Measurements from ENCODE around the gene SLC39A5. TPM values are rescaled to one million over a fixed set of nuclear protein-coding genes. Genes with fewer than 3 reads are reported as not detected.

SLC39A5 gene
- polyA plus RNA-seq, 2 donors = 0.09 to 0.29 TPM

- Histone ChIP-seq H3K27ac (ENCODE audit: low read depth in 2 of 2, low read length in 1 of 2) (no peak overlapping the region), H3K27me3 (ENCODE audit: control insufficient read depth in 1 of 2, insufficient read depth in 2 of 2, low read length in 2 of 2) (no peaks in the 10 kb centered on the region), H3K36me3 (ENCODE audit: control insufficient read depth in 2 of 2, insufficient read depth in 2 of 2, low read length in 1 of 2) (peaks cover 14 to 33% of the 10 kb centered on the region in 2 donors), H3K9me3 (ENCODE audit: control insufficient read depth in 2 of 2, insufficient read depth in 1 of 2, low read depth in 1 of 2, low read length in 1 of 2) (no peaks in the 10 kb centered on the region), H3K4me3 (ENCODE audit: low read depth in 1 of 2, low read length in 2 of 2) (no peak overlapping the region), H3K4me1 (ENCODE audit: control insufficient read depth in 2 of 2, insufficient read depth in 2 of 2, low read length in 1 of 2) (no peaks in the 10 kb centered on the region)
- WGBS, 2 donors = 88 to 89% methylated on average over 6 of the region's 6 CpGs
These were observed 21.8 kb upstream of the SLC39A5 start for GRCh38 chr12:56208006-56208405.

- Histone ChIP-seq H3K9me3 (ENCODE audit: control insufficient read depth in 2 of 2, insufficient read depth in 1 of 2, low read depth in 1 of 2, low read length in 1 of 2) (no peaks in the 10 kb centered on the region), H3K4me3 (ENCODE audit: low read depth in 1 of 2, low read length in 2 of 2) (no peak overlapping the region), H3K4me1 (ENCODE audit: control insufficient read depth in 2 of 2, insufficient read depth in 2 of 2, low read length in 1 of 2) (no peaks in the 10 kb centered on the region), H3K36me3 (ENCODE audit: control insufficient read depth in 2 of 2, insufficient read depth in 2 of 2, low read length in 1 of 2) (peaks cover 9 to 32% of the 10 kb centered on the region in 2 donors), H3K27ac (ENCODE audit: low read depth in 2 of 2, low read length in 1 of 2) (no peak overlapping the region), H3K27me3 (ENCODE audit: control insufficient read depth in 1 of 2, insufficient read depth in 2 of 2, low read length in 2 of 2) (no peaks in the 10 kb centered on the region)
- 63 to 93% methylated on average over 1 of the region's 1 CpG for WGBS, 2 donors
These were observed 17.5 kb upstream of the SLC39A5 start for GRCh38 chr12:56212361-56212760.

- 86 to 87% methylated on average over 5 of the region's 5 CpGs for WGBS, 2 donors
- Histone ChIP-seq H3K9me3 (ENCODE audit: control insufficient read depth in 2 of 2, insufficient read depth in 1 of 2, low read depth in 1 of 2, low read length in 1 of 2) (no peaks in the 10 kb centered on the region), H3K27ac (ENCODE audit: low read depth in 2 of 2, low read length in 1 of 2) (no peak overlapping the region), H3K27me3 (ENCODE audit: control insufficient read depth in 1 of 2, insufficient read depth in 2 of 2, low read length in 2 of 2) (no peaks in the 10 kb centered on the region), H3K4me3 (ENCODE audit: low read depth in 1 of 2, low read length in 2 of 2) (no peak overlapping the region), H3K36me3 (ENCODE audit: control insufficient read depth in 2 of 2, insufficient read depth in 2 of 2, low read length in 1 of 2) (peaks cover 4 to 24% of the 10 kb centered on the region in 2 donors), H3K4me1 (ENCODE audit: control insufficient read depth in 2 of 2, insufficient read depth in 2 of 2, low read length in 1 of 2) (no peaks in the 10 kb centered on the region)
These were observed 16.0 kb upstream of the SLC39A5 start for GRCh38 chr12:56213878-56214277.

GRCh38 chr12:56216461-56216860 lies 13.4 kb upstream of the SLC39A5 start:
- no peak overlapping the region for H3K4me3 ChIP-seq (ENCODE audit: low read depth in 1 of 2, low read length in 2 of 2)
- H3K36me3 ChIP-seq (ENCODE audit: control insufficient read depth in 2 of 2, insufficient read depth in 2 of 2, low read length in 1 of 2) = peaks cover 0 to 19% of the 10 kb centered on the region in 2 donors
- no peaks in the 10 kb centered on the region for H3K4me1 ChIP-seq (ENCODE audit: control insufficient read depth in 2 of 2, insufficient read depth in 2 of 2, low read length in 1 of 2)
- 80 to 85% methylated on average over 3 of the region's 3 CpGs for WGBS, 2 donors
- H3K9me3 ChIP-seq (ENCODE audit: control insufficient read depth in 2 of 2, insufficient read depth in 1 of 2, low read depth in 1 of 2, low read length in 1 of 2) = no peaks in the 10 kb centered on the region
- no peaks in the 10 kb centered on the region for H3K27me3 ChIP-seq (ENCODE audit: control insufficient read depth in 1 of 2, insufficient read depth in 2 of 2, low read length in 2 of 2)
- no peak overlapping the region for H3K27ac ChIP-seq (ENCODE audit: low read depth in 2 of 2, low read length in 1 of 2)

- Histone ChIP-seq H3K4me1 (ENCODE audit: control insufficient read depth in 2 of 2, insufficient read depth in 2 of 2, low read length in 1 of 2) (peaks cover 0 to 3% of the 10 kb centered on the region in 2 donors), H3K27me3 (ENCODE audit: control insufficient read depth in 1 of 2, insufficient read depth in 2 of 2, low read length in 2 of 2) (no peaks in the 10 kb centered on the region), H3K9me3 (ENCODE audit: control insufficient read depth in 2 of 2, insufficient read depth in 1 of 2, low read depth in 1 of 2, low read length in 1 of 2) (no peaks in the 10 kb centered on the region), H3K36me3 (ENCODE audit: control insufficient read depth in 2 of 2, insufficient read depth in 2 of 2, low read length in 1 of 2) (peaks cover 0 to 5% of the 10 kb centered on the region in 2 donors), H3K27ac (ENCODE audit: low read depth in 2 of 2, low read length in 1 of 2) (peak overlapping the region in 1 of 2 donors; percentile 24), H3K4me3 (ENCODE audit: low read depth in 1 of 2, low read length in 2 of 2) (no peak overlapping the region)
- 92 to 94% methylated on average over 9 of the region's 9 CpGs for WGBS, 2 donors
These were observed 10.0 kb upstream of the SLC39A5 start for GRCh38 chr12:56219840-56220239.

GRCh38 chr12:56220611-56221231 lies 9.1 kb upstream of the SLC39A5 start:
- peaks cover 0 to 3% of the 10 kb centered on the region in 2 donors for H3K4me1 ChIP-seq (ENCODE audit: control insufficient read depth in 2 of 2, insufficient read depth in 2 of 2, low read length in 1 of 2)

GRCh38 chr12:56221232-56221756 lies 8.6 kb upstream of the SLC39A5 start:
- Histone ChIP-seq H3K9me3 (ENCODE audit: control insufficient read depth in 2 of 2, insufficient read depth in 1 of 2, low read depth in 1 of 2, low read length in 1 of 2) (no peaks in the 10 kb centered on the region), H3K36me3 (ENCODE audit: control insufficient read depth in 2 of 2, insufficient read depth in 2 of 2, low read length in 1 of 2) (peaks cover 0 to 6% of the 10 kb centered on the region in 2 donors), H3K27me3 (ENCODE audit: control insufficient read depth in 1 of 2, insufficient read depth in 2 of 2, low read length in 2 of 2) (no peaks in the 10 kb centered on the region), H3K27ac (ENCODE audit: low read depth in 2 of 2, low read length in 1 of 2) (peak overlapping the region; percentile 95 to 100), H3K4me1 (ENCODE audit: control insufficient read depth in 2 of 2, insufficient read depth in 2 of 2, low read length in 1 of 2) (peaks cover 0 to 3% of the 10 kb centered on the region in 2 donors), H3K4me3 (ENCODE audit: low read depth in 1 of 2, low read length in 2 of 2) (peak overlapping the region; percentile 72 to 93)
- WGBS, 2 donors = 1% methylated on average over 19 to 21 of the region's 21 CpGs

More at GRCh38 chr12:56220611-56221231, 9.1 kb upstream of the SLC39A5 start:
- H3K27ac ChIP-seq (ENCODE audit: low read depth in 2 of 2, low read length in 1 of 2) = peak overlapping the region; percentile 95 to 100
- H3K9me3 ChIP-seq (ENCODE audit: control insufficient read depth in 2 of 2, insufficient read depth in 1 of 2, low read depth in 1 of 2, low read length in 1 of 2) = no peaks in the 10 kb centered on the region
- 6 to 8% methylated on average over 10 of the region's 10 CpGs for WGBS, 2 donors
- H3K36me3 ChIP-seq (ENCODE audit: control insufficient read depth in 2 of 2, insufficient read depth in 2 of 2, low read length in 1 of 2) = peaks cover 0 to 3% of the 10 kb centered on the region in 2 donors
- peak overlapping the region; percentile 72 to 93 for H3K4me3 ChIP-seq (ENCODE audit: low read depth in 1 of 2, low read length in 2 of 2)
- no peaks in the 10 kb centered on the region for H3K27me3 ChIP-seq (ENCODE audit: control insufficient read depth in 1 of 2, insufficient read depth in 2 of 2, low read length in 2 of 2)

- H3K27ac ChIP-seq (ENCODE audit: low read depth in 2 of 2, low read length in 1 of 2) = peak within 1 kb of the TSS; percentile 95 to 100
- H3K4me3 ChIP-seq (ENCODE audit: low read depth in 1 of 2, low read length in 2 of 2) = peak within 1 kb of the TSS; percentile 72 to 93
- H3K36me3 ChIP-seq (ENCODE audit: control insufficient read depth in 2 of 2, insufficient read depth in 2 of 2, low read length in 1 of 2) = peaks cover 0 to 4% of the 10 kb centered on the region in 2 donors
- 1% methylated on average over 41 to 42 of the region's 42 CpGs for WGBS, 2 donors
- peaks cover 0 to 3% of the 10 kb centered on the region in 2 donors for H3K4me1 ChIP-seq (ENCODE audit: control insufficient read depth in 2 of 2, insufficient read depth in 2 of 2, low read length in 1 of 2)
- H3K27me3 ChIP-seq (ENCODE audit: control insufficient read depth in 1 of 2, insufficient read depth in 2 of 2, low read length in 2 of 2) = no peaks in the 10 kb centered on the region
- H3K9me3 ChIP-seq (ENCODE audit: control insufficient read depth in 2 of 2, insufficient read depth in 1 of 2, low read depth in 1 of 2, low read length in 1 of 2) = no peaks in the 10 kb centered on the region
These were observed 7.9 kb upstream of the SLC39A5 start, which contains the start of gene RNF41 for GRCh38 chr12:56221757-56222530. TSS of gene RNF41 (minus strand) at chr12:56221922. CDS start at chr12:56214047, 7,875 bp downstream.

- Histone ChIP-seq H3K4me1 (ENCODE audit: control insufficient read depth in 2 of 2, insufficient read depth in 2 of 2, low read length in 1 of 2) (peaks cover 0 to 3% of the 10 kb centered on the region in 2 donors), H3K27ac (ENCODE audit: low read depth in 2 of 2, low read length in 1 of 2) (peak overlapping the region; percentile 95 to 100), H3K9me3 (ENCODE audit: control insufficient read depth in 2 of 2, insufficient read depth in 1 of 2, low read depth in 1 of 2, low read length in 1 of 2) (no peaks in the 10 kb centered on the region), H3K4me3 (ENCODE audit: low read depth in 1 of 2, low read length in 2 of 2) (peak overlapping the region; percentile 72 to 93), H3K36me3 (ENCODE audit: control insufficient read depth in 2 of 2, insufficient read depth in 2 of 2, low read length in 1 of 2) (peaks cover 0 to 4% of the 10 kb centered on the region in 2 donors), H3K27me3 (ENCODE audit: control insufficient read depth in 1 of 2, insufficient read depth in 2 of 2, low read length in 2 of 2) (no peaks in the 10 kb centered on the region)
- 7 to 16% methylated on average over 4 of the region's 4 CpGs for WGBS, 2 donors
These were observed 7.3 kb upstream of the SLC39A5 start for GRCh38 chr12:56222531-56222895.
